Measurements from ENCODE around the gene CTDSPL2. TPM values are rescaled to one million over a fixed set of nuclear protein-coding genes. Genes with fewer than 3 reads are reported as not detected.

CTDSPL2 gene
- total RNA-seq, 3 donors from 2014 or later (not counting 1 experiment from before 2014, with no cell fraction given) = 89.5 to 108 (median 96.5) TPM

GRCh38 chr15:44500555-44500954, 73.1 kb downstream of the CTDSPL2 start:
- peaks cover 39% of the 10 kb centered on the region for H3K36me3 ChIP-seq (ENCODE audit: control insufficient read depth, insufficient read depth, low read length)
- peaks cover 4 to 9% of the 10 kb centered on the region in 2 donors for H3K4me1 Mint-ChIP-seq
- no peaks in the 10 kb centered on the region for H3K9me3 ChIP-seq (ENCODE audit: control insufficient read depth, insufficient read depth, low read length)
- H3K27ac Mint-ChIP-seq = peak overlapping the region; percentile 11 to 40
- H3K9me3 Mint-ChIP-seq = no peaks in the 10 kb centered on the region
- no peak overlapping the region for H3K27ac ChIP-seq (ENCODE audit: low read length)
- no peaks in the 10 kb centered on the region for H3K4me1 ChIP-seq (ENCODE audit: control insufficient read depth, insufficient read depth, low read length)
- 79% methylated on average over 2 of the region's 3 CpGs for WGBS (ENCODE audit: insufficient coverage)
- H3K27me3 Mint-ChIP-seq (ENCODE audit: low read depth in 2 of 2) = no peaks in the 10 kb centered on the region
- H3K36me3 Mint-ChIP-seq = no peaks in the 10 kb centered on the region
- no peak overlapping the region for H3K4me3 ChIP-seq (ENCODE audit: low read length)
- no peak overlapping the region for H3K4me3 Mint-ChIP-seq
- ATAC-seq (no peak), DNase-seq (no peak)
- intact Hi-C loops (cut with micrococcal nuclease) = no loop called here
- H3K27me3 ChIP-seq (ENCODE audit: control insufficient read depth, insufficient read depth, low read length) = no peaks in the 10 kb centered on the region
- TF ChIP-seq, protein P1, sequence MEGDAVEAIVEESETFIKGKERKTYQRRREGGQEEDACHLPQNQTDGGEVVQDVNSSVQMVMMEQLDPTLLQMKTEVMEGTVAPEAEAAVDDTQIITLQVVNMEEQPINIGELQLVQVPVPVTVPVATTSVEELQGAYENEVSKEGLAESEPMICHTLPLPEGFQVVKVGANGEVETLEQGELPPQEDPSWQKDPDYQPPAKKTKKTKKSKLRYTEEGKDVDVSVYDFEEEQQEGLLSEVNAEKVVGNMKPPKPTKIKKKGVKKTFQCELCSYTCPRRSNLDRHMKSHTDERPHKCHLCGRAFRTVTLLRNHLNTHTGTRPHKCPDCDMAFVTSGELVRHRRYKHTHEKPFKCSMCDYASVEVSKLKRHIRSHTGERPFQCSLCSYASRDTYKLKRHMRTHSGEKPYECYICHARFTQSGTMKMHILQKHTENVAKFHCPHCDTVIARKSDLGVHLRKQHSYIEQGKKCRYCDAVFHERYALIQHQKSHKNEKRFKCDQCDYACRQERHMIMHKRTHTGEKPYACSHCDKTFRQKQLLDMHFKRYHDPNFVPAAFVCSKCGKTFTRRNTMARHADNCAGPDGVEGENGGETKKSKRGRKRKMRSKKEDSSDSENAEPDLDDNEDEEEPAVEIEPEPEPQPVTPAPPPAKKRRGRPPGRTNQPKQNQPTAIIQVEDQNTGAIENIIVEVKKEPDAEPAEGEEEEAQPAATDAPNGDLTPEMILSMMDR (IDR thresholded peaks at IDR 0.05) = no peak

DNA sequence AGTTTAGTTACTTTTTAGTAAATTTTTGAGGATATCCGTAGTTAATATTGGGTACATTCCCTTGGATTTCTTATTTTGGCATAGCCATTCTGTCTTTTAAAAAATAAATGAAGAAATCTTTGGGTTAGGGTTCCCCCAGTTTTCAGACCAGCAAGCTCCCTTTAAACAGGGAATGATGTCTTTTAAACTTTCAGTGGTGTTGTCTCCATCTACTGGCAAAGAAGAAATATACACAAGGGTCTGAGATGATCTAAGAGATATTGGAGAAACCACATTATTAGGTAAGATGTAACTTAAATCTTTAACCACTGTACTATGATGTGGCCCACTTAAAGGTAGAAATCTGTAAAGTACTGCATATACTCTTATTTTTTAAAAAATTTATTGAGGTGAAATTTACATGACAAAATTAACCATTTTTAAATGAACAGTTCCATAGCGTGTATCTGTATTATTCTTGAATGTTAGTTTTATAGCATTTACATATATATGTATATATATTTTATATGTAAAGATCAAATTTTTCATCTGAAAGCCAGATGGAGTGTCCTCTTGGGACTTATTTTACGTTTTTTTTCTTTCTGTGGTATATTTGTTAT, 74.4 kb downstream of the CTDSPL2 start:
- intact Hi-C loops (cut with micrococcal nuclease) = no loop called here
- Histone ChIP-seq H3K27ac (ENCODE audit: low read length) (no peak overlapping the region), H3K9me3 (ENCODE audit: control insufficient read depth, insufficient read depth, low read length) (no peaks in the 10 kb centered on the region), H3K4me3 (ENCODE audit: low read length) (no peak overlapping the region), H3K27me3 (ENCODE audit: control insufficient read depth, insufficient read depth, low read length) (no peaks in the 10 kb centered on the region), H3K4me1 (ENCODE audit: control insufficient read depth, insufficient read depth, low read length) (no peaks in the 10 kb centered on the region), H3K36me3 (ENCODE audit: control insufficient read depth, insufficient read depth, low read length) (peaks cover 29% of the 10 kb centered on the region)
- H3K27ac Mint-ChIP-seq = peak overlapping the region; percentile 28 to 74
- H3K27me3 Mint-ChIP-seq (ENCODE audit: low read depth in 2 of 2) = no peaks in the 10 kb centered on the region
- TF ChIP-seq, protein P1 (IDR thresholded peaks at IDR 0.05) = peak; percentile 70
- peaks cover 4 to 9% of the 10 kb centered on the region in 2 donors for H3K4me1 Mint-ChIP-seq
- DNase-seq (peak in 1 of 2 donors; percentile 60), ATAC-seq (peak; percentile 68 to 75 (median 68))
- H3K9me3 Mint-ChIP-seq = no peaks in the 10 kb centered on the region
- 71% methylated on average over 1 of the region's 3 CpGs for WGBS (ENCODE audit: insufficient coverage)
- no peak overlapping the region for H3K4me3 Mint-ChIP-seq
- H3K36me3 Mint-ChIP-seq = no peaks in the 10 kb centered on the region

DNA sequence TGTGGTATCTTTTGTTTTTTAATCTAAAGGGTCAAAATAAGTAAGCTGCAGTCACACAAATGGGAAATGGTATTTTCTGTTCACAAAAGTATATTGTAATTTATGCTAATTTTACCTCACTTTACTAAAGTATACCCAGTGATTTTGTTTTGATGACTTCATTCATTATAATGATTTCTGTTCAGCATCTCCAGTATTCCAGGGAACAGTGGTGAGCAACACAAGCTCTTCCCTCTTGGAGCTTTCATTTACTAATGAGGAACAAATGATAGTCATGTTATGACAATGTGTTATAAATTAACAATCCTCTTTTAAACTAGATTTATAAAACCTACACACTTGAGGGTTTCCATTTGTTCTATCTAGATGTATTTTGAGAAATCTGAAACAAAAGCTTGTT, 89.0 kb downstream of the CTDSPL2 start:
- intact Hi-C loops (cut with micrococcal nuclease) = no loop called here
- H3K36me3 Mint-ChIP-seq = no peaks in the 10 kb centered on the region

More for the DNA sequence above, 89.0 kb downstream of the CTDSPL2 start:
- DNase-seq = no peak
- Mint-ChIP-seq H3K9me3 (no peaks in the 10 kb centered on the region), H3K4me3 (no peak overlapping the region), H3K4me1 (no peaks in the 10 kb centered on the region), H3K27ac (no peak overlapping the region), H3K27me3 (ENCODE audit: low read depth in 2 of 2) (no peaks in the 10 kb centered on the region)
- no peak for ATAC-seq
- no peaks in the 10 kb centered on the region for H3K9me3 ChIP-seq (ENCODE audit: control insufficient read depth, insufficient read depth, low read length)
- peaks cover 30% of the 10 kb centered on the region for H3K36me3 ChIP-seq (ENCODE audit: control insufficient read depth, insufficient read depth, low read length)
- TF ChIP-seq, protein P1 (IDR thresholded peaks at IDR 0.05) = no peak
- H3K4me3 ChIP-seq (ENCODE audit: low read length) = no peak overlapping the region
- no peaks in the 10 kb centered on the region for H3K4me1 ChIP-seq (ENCODE audit: control insufficient read depth, insufficient read depth, low read length)
- H3K27ac ChIP-seq (ENCODE audit: low read length) = no peak overlapping the region
- no peaks in the 10 kb centered on the region for H3K27me3 ChIP-seq (ENCODE audit: control insufficient read depth, insufficient read depth, low read length)

Measured in natural killer cell (primary cell).